OCI-LY1 (cell line): ENCODE results near the gene TMEM184A.

Experiments
- EZH2 ChIP-seq: fragments of 200-600 bp; sonication (generic), shearing (Covaris generic); IDR thresholded peaks from 2 replicates; pipeline ENCODE4 v1.8.0; 2017; ENCODE audit warnings: borderline replicate concordance, mixed run types, mild to moderate bottlenecking, antibody characterized with exemption, low read length, moderate library complexity, mixed read lengths
- TF ChIP-seq, protein P1 (sequence below): fragments of 200-600 bp; sonication (generic), shearing (Covaris generic); IDR thresholded peaks from 2 replicates; pipeline ENCODE4 v1.5.1; 2017; ENCODE audit warnings: mild to moderate bottlenecking, antibody characterized with exemption, low read length, moderate library complexity, mixed read lengths

DNA sequence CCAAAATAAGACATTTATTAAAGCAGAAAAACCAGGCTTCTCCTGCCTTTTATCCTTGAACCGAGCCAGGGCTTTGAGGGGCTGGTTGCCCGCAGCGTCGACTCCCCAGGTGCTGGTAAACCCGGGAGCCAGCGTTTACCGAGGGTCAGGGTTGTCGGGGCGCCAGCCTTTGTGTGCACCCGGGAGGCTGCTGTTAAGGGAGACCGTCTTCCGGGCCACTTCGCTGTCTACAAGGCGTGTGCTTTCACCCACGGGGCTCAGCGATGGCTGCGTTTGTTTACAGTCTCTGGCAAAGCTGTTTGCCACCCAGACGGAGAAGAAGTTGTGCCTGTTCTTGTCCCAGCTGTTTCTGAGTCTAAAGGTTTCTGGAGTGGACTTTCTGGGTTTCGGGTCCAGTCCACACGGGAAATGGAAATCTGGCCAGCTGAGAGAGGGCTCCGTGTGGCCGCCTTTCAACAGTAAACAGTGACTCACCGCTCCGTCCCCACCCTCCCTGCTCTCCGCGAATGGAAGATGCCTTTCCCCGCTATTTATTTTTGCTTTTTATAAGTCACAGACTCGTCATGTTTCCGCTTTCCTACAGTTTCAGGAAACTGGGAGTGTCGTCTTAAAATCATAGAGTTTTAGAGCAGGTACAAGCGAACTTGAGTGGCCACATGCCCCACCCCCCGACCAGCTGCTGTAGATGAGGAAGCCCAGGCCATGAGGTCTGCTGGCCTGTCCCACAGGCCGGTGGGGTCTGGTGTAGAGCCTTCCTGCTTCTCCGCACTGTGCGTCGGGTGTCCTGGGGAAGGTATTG, 23.4 kb downstream of the TMEM184A start:
- TF ChIP-seq, protein P1, sequence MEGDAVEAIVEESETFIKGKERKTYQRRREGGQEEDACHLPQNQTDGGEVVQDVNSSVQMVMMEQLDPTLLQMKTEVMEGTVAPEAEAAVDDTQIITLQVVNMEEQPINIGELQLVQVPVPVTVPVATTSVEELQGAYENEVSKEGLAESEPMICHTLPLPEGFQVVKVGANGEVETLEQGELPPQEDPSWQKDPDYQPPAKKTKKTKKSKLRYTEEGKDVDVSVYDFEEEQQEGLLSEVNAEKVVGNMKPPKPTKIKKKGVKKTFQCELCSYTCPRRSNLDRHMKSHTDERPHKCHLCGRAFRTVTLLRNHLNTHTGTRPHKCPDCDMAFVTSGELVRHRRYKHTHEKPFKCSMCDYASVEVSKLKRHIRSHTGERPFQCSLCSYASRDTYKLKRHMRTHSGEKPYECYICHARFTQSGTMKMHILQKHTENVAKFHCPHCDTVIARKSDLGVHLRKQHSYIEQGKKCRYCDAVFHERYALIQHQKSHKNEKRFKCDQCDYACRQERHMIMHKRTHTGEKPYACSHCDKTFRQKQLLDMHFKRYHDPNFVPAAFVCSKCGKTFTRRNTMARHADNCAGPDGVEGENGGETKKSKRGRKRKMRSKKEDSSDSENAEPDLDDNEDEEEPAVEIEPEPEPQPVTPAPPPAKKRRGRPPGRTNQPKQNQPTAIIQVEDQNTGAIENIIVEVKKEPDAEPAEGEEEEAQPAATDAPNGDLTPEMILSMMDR: no peak
- TF ChIP-seq EZH2: no peak
